H1 (cell line): ENCODE results near the gene RAB31. TPM values are rescaled to one million over a fixed set of nuclear protein-coding genes. Genes with fewer than 3 reads are reported as not detected.

ENCODE experiments used
- CTCF ChIA-PET: fragments of 300-600 bp; sonication (Branson Sonifier 250); formaldehyde crosslinking; loops from one replicate; lab custom pipeline; 2021; ENCODE audit not compliant: partially characterized antibody; lab: Charles Lee
- POLR2A ChIA-PET: fragments of 300-600 bp; sonication (Branson Sonifier 250); formaldehyde crosslinking; loops from one replicate; lab custom pipeline; 2021; ENCODE audit warnings: inconsistent platforms; ENCODE audit not compliant: partially characterized antibody; lab: Charles Lee
- DNase-seq, 2 experiments: peaks; one replicate each; pipeline versions ENCODE4 v3.0.0 to v3.0.0-alpha.2; 2010 to 2022; ENCODE audit warnings: low spot score in 2 of 2, low read depth in 1 of 2, mixed read lengths in 1 of 2
- FAIRE-seq: peaks from 2 replicates; lab custom pipeline; 2011; peaks lifted over from hg19 to GRCh38; lab: Jason Lieb, UNC
- H2AFZ ChIP-seq: 2 replicates; pipeline ENCODE4 v1.8.1; 2012; ENCODE audit warnings: low read length, inconsistent platforms
- H2AK5ac ChIP-seq: 2 replicates; pipeline ENCODE4 v1.6.1; 2013; ENCODE audit warnings: low read depth, low read length
- H2BK120ac ChIP-seq: replicated peaks from 2 replicates; pipeline ENCODE3; 2013; ENCODE audit warnings: low read depth, low read length, inconsistent platforms
- H2BK12ac ChIP-seq: 2 replicates; pipeline ENCODE4 v1.6.1; 2013; ENCODE audit warnings: low read depth, low read length
- H2BK15ac ChIP-seq: 2 replicates; pipeline ENCODE4 v1.6.1; 2013; ENCODE audit warnings: low read length
- H2BK20ac ChIP-seq: 2 replicates; pipeline ENCODE4 v1.6.1; 2013; ENCODE audit warnings: low read length
- H2BK5ac ChIP-seq: 2 replicates; pipeline ENCODE4 v1.6.1; 2013; ENCODE audit warnings: low read depth, low read length
- H3K14ac ChIP-seq: 2 replicates; pipeline ENCODE4 v1.6.1; 2013; ENCODE audit warnings: inconsistent platforms; ENCODE audit not compliant: insufficient read length
- H3K18ac ChIP-seq: 2 replicates; pipeline ENCODE4 v1.6.1; 2013; ENCODE audit warnings: low read length; ENCODE audit errors: extremely low read depth
- H3K23ac ChIP-seq: 2 replicates; pipeline ENCODE4 v1.6.1; 2013; ENCODE audit warnings: inconsistent platforms; ENCODE audit not compliant: insufficient read length
- H3K23me2 ChIP-seq: 2 replicates; pipeline ENCODE4 v1.6.1; 2013; ENCODE audit warnings: low read depth, low read length
- H3K27ac ChIP-seq: 2 replicates; pipeline ENCODE4 v1.6.1; 2011; ENCODE audit warnings: low read depth, low read length, inconsistent platforms
- H3K27me3 ChIP-seq, 4 experiments: replicated peaks in 1 of 4; 1 replicate in 1 of 4; 2 replicates in 3 of 4; pipeline versions ENCODE4 v1.6.1 to v1.8.1; 2011 to 2013; ENCODE audit warnings: low read length in 3 of 4, mild to moderate bottlenecking in 3 of 4, inconsistent platforms in 2 of 4, mixed read lengths in 2 of 4, moderate library complexity in 1 of 4; ENCODE audit not compliant: control insufficient read depth in 3 of 4, insufficient read depth in 3 of 4; ENCODE audit errors: extremely low read depth in 1 of 4
- H3K36me3 ChIP-seq, 4 experiments: 2 replicates each; pipeline versions ENCODE4 v1.6.1 to v1.8.1; 2011 to 2013; ENCODE audit warnings: mild to moderate bottlenecking in 4 of 4, low read length in 3 of 4, moderate library complexity in 2 of 4, control low read depth in 1 of 4, inconsistent platforms in 1 of 4; ENCODE audit not compliant: insufficient read depth in 4 of 4, control insufficient read depth in 2 of 4
- H3K4ac ChIP-seq: replicated peaks from 2 replicates; pipeline ENCODE3; 2013; ENCODE audit warnings: low read length, low read depth, mixed read lengths, inconsistent platforms; ENCODE audit not compliant: insufficient read length
- H3K4me1 ChIP-seq, 4 experiments: replicated peaks in 1 of 4; 1 replicate in 1 of 4; 2 replicates in 3 of 4; pipeline versions ENCODE4 v1.6.1 to v1.8.1; 2011 to 2013; ENCODE audit warnings: low read length in 3 of 4, inconsistent platforms in 2 of 4, mixed read lengths in 1 of 4; ENCODE audit not compliant: insufficient read depth in 4 of 4, control insufficient read depth in 3 of 4
- H3K4me2 ChIP-seq, 2 experiments: 2 replicates each; pipeline versions ENCODE4 v1.6.1 to v1.8.1; 2011 to 2013; ENCODE audit warnings: low read depth in 2 of 2, low read length in 2 of 2, control low read depth in 1 of 2, inconsistent platforms in 1 of 2, mild to moderate bottlenecking in 1 of 2; ENCODE audit not compliant: insufficient read depth in 1 of 2
- H3K4me3 ChIP-seq, 4 experiments: fragments of 200-600, 300-600 bp in 1 of 4; sonication (generic), shearing (Covaris generic), sonication (Bioruptor Twin) in 1 of 4; 2 replicates each; pipeline versions ENCODE4 v1.5.1 to v1.8.1; 2011 to 2016; ENCODE audit warnings: low read length in 4 of 4, low read depth in 3 of 4, control low read depth in 2 of 4, inconsistent platforms in 2 of 4, mild to moderate bottlenecking in 2 of 4, mixed read lengths in 1 of 4, moderate library complexity in 1 of 4; ENCODE audit not compliant: insufficient read depth in 2 of 4; ENCODE audit errors: extremely low read depth in 1 of 4
- H3K56ac ChIP-seq: replicated peaks from 2 replicates; pipeline ENCODE3; 2013; ENCODE audit warnings: low read depth, mild to moderate bottlenecking, mixed read lengths, low read length, inconsistent platforms; ENCODE audit not compliant: insufficient read length
- H3K79me1 ChIP-seq: 2 replicates; pipeline ENCODE4 v1.6.1; 2013; ENCODE audit warnings: low read depth, low read length, control low read depth
- H3K79me2 ChIP-seq, 2 experiments: 2 replicates each; pipeline versions ENCODE4 v1.6.1 to v1.8.1; 2012 to 2013; ENCODE audit warnings: low read length in 2 of 2, mild to moderate bottlenecking in 2 of 2, inconsistent platforms in 1 of 2; ENCODE audit not compliant: insufficient read depth in 2 of 2, control insufficient read depth in 1 of 2
- H3K9ac ChIP-seq, 4 experiments: replicated peaks in 1 of 4; 1 replicate in 1 of 4; 2 replicates in 3 of 4; pipeline versions ENCODE4 v1.6.1 to v1.8.1; 2011 to 2013; ENCODE audit warnings: low read depth in 3 of 4, low read length in 3 of 4, control low read depth in 2 of 4, mild to moderate bottlenecking in 2 of 4, moderate library complexity in 2 of 4, inconsistent platforms in 1 of 4; ENCODE audit errors: extremely low read depth in 1 of 4
- H3K9me3 ChIP-seq, 2 experiments: 2 replicates each; pipeline versions ENCODE4 v1.6.1 to v1.8.1; 2012 to 2013; ENCODE audit warnings: mild to moderate bottlenecking in 2 of 2, moderate library complexity in 2 of 2, control low read depth in 1 of 2, inconsistent platforms in 1 of 2, low read depth in 1 of 2, low read length in 1 of 2, mixed read lengths in 1 of 2; ENCODE audit not compliant: insufficient read depth in 2 of 2
- H4K20me1 ChIP-seq, 2 experiments: replicated peaks in 1 of 2; 2 replicates each; pipeline versions ENCODE3 to v1.8.1; 2011 to 2013; ENCODE audit warnings: inconsistent platforms in 2 of 2, low read length in 2 of 2, mild to moderate bottlenecking in 1 of 2; ENCODE audit not compliant: insufficient read depth in 2 of 2, control insufficient read depth in 1 of 2
- H4K5ac ChIP-seq: 2 replicates; pipeline ENCODE4 v1.6.1; 2013; ENCODE audit warnings: low read length, low read depth, mixed read lengths, inconsistent platforms; ENCODE audit not compliant: insufficient read length
- H4K8ac ChIP-seq: 2 replicates; pipeline ENCODE4 v1.8.0; 2013; ENCODE audit warnings: mild to moderate bottlenecking, moderate library complexity, low read length, inconsistent platforms; ENCODE audit not compliant: insufficient read depth; ENCODE audit errors: extremely low read depth
- H4K91ac ChIP-seq: replicated peaks from 2 replicates; pipeline ENCODE3; 2013; ENCODE audit warnings: low read length, mixed read lengths, inconsistent platforms; ENCODE audit not compliant: insufficient read length
- FOSL1 ChIP-seq: IDR thresholded peaks from 2 replicates; pipeline ENCODE4 v1.6.1; 2011; ENCODE audit warnings: mild to moderate bottlenecking, low read depth, low read length, moderate library complexity; ENCODE audit not compliant: insufficient read depth
- GABPA ChIP-seq: IDR thresholded peaks from 2 replicates; pipeline ENCODE4 v1.6.1; 2011; ENCODE audit warnings: mild to moderate bottlenecking, low read length, moderate library complexity, borderline replicate concordance; ENCODE audit not compliant: insufficient read depth
- HDAC2 ChIP-seq, 2 experiments: fragments of 300-600 bp in 1 of 2; sonication (generic) in 1 of 2; IDR thresholded peaks; 2 replicates each; pipeline ENCODE4 v1.6.1; 2011 to 2012; ENCODE audit warnings: low read depth in 2 of 2, low read length in 2 of 2, mild to moderate bottlenecking in 2 of 2, moderate library complexity in 2 of 2, borderline replicate concordance in 1 of 2, inconsistent platforms in 1 of 2
- SIX5 ChIP-seq: IDR thresholded peaks from 2 replicates; pipeline ENCODE4 v1.6.1; 2011; ENCODE audit warnings: mild to moderate bottlenecking, low read depth, low read length
- SP2 ChIP-seq: IDR thresholded peaks from 2 replicates; pipeline ENCODE4 v1.6.1; 2012; ENCODE audit warnings: mild to moderate bottlenecking, low read length, inconsistent platforms
- WGBS, 2 experiments: shearing (Covaris generic) in 1 of 2; methylation state at CpG; one replicate each; pipeline versions ENCODE4 v1.1.6 to v1.1.7; 2013 to 2015; ENCODE audit warnings: low lambda C conversion rate in 2 of 2, mixed read lengths in 2 of 2, inconsistent platforms in 1 of 2, low coverage in 1 of 2, missing lambda C conversion rate in 1 of 2; ENCODE audit not compliant: insufficient replicate concordance in 2 of 2, insufficient coverage in 1 of 2, insufficient read length in 1 of 2; ENCODE audit errors: extremely low coverage in 1 of 2, missing lambda C conversion rate in 1 of 2; 5-methylcytosine and 5-hydroxymethylcytosine counted together
- polyA plus RNA-seq, 7 experiments: library from polyadenylated mRNA; depleted of rRNA in 3 of 7; stranded (reverse) in 5 of 7; unstranded in 2 of 7; fragments of >200 nt in 5 of 7; fragments of 200-250 nt in 2 of 7; gene quantifications; 1 replicate in 5 of 7; 2 replicates in 1 of 7; 4 replicates in 1 of 7; pipeline versions ENCODE4 v1.2.1 to v1.2.3, GENCODE V29; 2011 to 2013; ENCODE audit warnings: missing spikeins in 2 of 7, mixed read lengths in 2 of 7
- total RNA-seq: library from RNA; stranded (reverse); fragmentation: NEBNext Ultra II Directional; extraction: Animal tissue kit (Norgen Biotek cat#: 25700); gene quantifications from 2 replicates; pipeline ENCODE4 v1.2.1, GENCODE V29; 2021
- TF ChIP-seq, protein P1 (sequence below): IDR thresholded peaks from 2 replicates; pipeline ENCODE4 v1.6.1; 2011; ENCODE audit warnings: low read length, improper control_type of control experiment
- TF ChIP-seq, protein P2 (sequence below), 3 experiments: IDR thresholded peaks; 1 replicate in 2 of 3; 2 replicates in 1 of 3; pipeline versions ENCODE4 v1.5.1 to v1.6.1; 2011; ENCODE audit warnings: low read length in 3 of 3, mild to moderate bottlenecking in 3 of 3, inconsistent platforms in 2 of 3, low read depth in 1 of 3, moderate library complexity in 1 of 3; ENCODE audit not compliant: insufficient read depth in 1 of 3; ENCODE audit errors: control extremely low read depth in 1 of 3

Gene RAB31
- total and polyA plus RNA-seq, 2 of the 8 experiments (the other 6 are each of a cell fraction or from before 2014, with no cell fraction given) = 15.2 to 40.9 TPM

DNA sequence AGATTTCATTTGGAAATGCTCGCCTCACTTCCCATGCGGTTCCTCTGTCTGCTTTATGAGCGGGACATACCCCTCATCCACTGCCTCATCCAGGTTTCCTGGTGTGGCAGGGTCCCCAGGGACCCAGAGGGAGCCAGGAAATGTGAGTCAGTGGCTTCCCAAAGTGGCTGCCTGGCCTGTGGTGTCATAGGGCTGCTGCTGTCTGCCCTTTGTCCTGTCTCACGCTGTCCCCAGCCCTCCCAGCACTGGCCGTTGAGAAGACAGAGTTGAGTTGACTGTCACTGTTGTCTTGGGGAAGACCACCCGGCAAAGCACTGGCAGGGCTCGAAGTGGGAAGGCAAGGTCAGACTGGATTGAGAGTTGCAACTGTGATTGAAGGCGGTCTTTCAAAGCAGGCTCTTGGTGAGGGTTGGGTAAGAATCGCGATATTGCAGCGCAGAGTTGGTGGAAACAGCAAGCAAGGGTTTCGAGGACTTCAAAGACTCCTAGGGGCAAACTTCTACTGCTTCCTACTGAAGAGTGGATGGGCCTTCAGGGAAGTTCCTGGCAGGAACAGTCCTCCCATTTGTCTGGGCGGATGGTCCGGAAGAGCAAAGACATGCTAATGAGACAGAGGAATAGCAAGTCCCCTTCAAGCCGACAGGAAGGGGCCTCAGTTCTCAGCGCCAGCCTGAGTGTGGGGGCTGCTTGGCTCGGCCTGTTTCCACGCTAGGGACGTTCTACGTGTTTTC is 33.9 kb downstream of the RAB31 start:
- Histone ChIP-seq H3K9me3 (no peaks in the 10 kb centered on the region), H3K36me3 (no peaks in the 10 kb centered on the region), H3K23me2 (no peaks in the 10 kb centered on the region; the same call in 1 of the 2 replicates), H3K27ac (peak overlapping the region; percentile 23; the same call in 1 of the 2 replicates), H3K9ac (no peak overlapping the region), H3K4ac (peak overlapping the region; percentile 92), H4K20me1 (no peaks in the 10 kb centered on the region), H2AK5ac (peak overlapping the region; percentile 93; the same call in 1 of the 2 replicates), H3K4me2 (peak overlapping the region; percentile 29 to 35), H3K14ac (no peak overlapping the region), H4K8ac (peak overlapping the region; percentile 1; the same call in 1 of the 2 replicates), H2AFZ (no peak overlapping the region), H4K5ac (peak overlapping the region; percentile 6), H2BK5ac (peak overlapping the region; percentile 99), H3K4me1 (peaks cover 12 to 30% (median 19%) of the 10 kb centered on the region in 4 experiments), H2BK15ac (peak overlapping the region; percentile 98; the same call in 1 of the 2 replicates), H3K79me1 (no peaks in the 10 kb centered on the region), H2BK120ac (peak overlapping the region; percentile 18), H3K56ac (no peak overlapping the region), H2BK20ac (peak overlapping the region; percentile 92), H3K18ac (peak overlapping the region; percentile 97), H3K79me2 (no peaks in the 10 kb centered on the region), H3K4me3 (no peak overlapping the region), H4K91ac (peak overlapping the region; percentile 59), H3K23ac (no peak overlapping the region), H2BK12ac (peak overlapping the region; percentile 99; the same call in 1 of the 2 replicates), H3K27me3 (no peaks in the 10 kb centered on the region)
- POLR2A ChIA-PET = no interaction called here
- DNase-seq = peak in 1 of 2 experiments; percentile 33
- FAIRE-seq = no peak
- CTCF ChIA-PET = no interaction called here
- 61% methylated on average over 20 of the region's 20 CpGs; no CpG with 5 or more reads in 1 of the 2 experiments for WGBS, 2 experiments
- no peak for TF ChIP-seq SIX5
- TF ChIP-seq, protein P1, sequence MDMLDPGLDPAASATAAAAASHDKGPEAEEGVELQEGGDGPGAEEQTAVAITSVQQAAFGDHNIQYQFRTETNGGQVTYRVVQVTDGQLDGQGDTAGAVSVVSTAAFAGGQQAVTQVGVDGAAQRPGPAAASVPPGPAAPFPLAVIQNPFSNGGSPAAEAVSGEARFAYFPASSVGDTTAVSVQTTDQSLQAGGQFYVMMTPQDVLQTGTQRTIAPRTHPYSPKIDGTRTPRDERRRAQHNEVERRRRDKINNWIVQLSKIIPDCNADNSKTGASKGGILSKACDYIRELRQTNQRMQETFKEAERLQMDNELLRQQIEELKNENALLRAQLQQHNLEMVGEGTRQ = no peak
- TF ChIP-seq FOSL1 = no peak
- TF ChIP-seq HDAC2 (IDR thresholded peaks at IDR 0.05; ENCODE audit: borderline replicate concordance in 1 of 2, low read depth in 2 of 2, low read length in 2 of 2) = no peak
- no peak for TF ChIP-seq SP2
- TF ChIP-seq, protein P2, sequence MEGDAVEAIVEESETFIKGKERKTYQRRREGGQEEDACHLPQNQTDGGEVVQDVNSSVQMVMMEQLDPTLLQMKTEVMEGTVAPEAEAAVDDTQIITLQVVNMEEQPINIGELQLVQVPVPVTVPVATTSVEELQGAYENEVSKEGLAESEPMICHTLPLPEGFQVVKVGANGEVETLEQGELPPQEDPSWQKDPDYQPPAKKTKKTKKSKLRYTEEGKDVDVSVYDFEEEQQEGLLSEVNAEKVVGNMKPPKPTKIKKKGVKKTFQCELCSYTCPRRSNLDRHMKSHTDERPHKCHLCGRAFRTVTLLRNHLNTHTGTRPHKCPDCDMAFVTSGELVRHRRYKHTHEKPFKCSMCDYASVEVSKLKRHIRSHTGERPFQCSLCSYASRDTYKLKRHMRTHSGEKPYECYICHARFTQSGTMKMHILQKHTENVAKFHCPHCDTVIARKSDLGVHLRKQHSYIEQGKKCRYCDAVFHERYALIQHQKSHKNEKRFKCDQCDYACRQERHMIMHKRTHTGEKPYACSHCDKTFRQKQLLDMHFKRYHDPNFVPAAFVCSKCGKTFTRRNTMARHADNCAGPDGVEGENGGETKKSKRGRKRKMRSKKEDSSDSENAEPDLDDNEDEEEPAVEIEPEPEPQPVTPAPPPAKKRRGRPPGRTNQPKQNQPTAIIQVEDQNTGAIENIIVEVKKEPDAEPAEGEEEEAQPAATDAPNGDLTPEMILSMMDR (IDR thresholded peaks at IDR 0.05; ENCODE audit: control extremely low read depth in 1 of 3, insufficient read depth in 1 of 3, low read depth in 1 of 3, low read length in 3 of 3) = no peak
- TF ChIP-seq GABPA = no peak
